Pulmonary artery endothelial cell (primary cell): ENCODE results near the gene GSTT4. TPM values are rescaled to one million over a fixed set of nuclear protein-coding genes. Genes with fewer than 3 reads are reported as not detected.
"Not testable (repeated sequence)": the region's sequence is repeated elsewhere in the genome, so short reads cannot be mapped to it uniquely, and the experiment has no call there.

Experiments used
- DNase-seq: peaks from one replicate; pipeline ENCODE4 v3.0.0-alpha.2; 2011; ENCODE audit warnings: low read depth, low spot score
- total RNA-seq: library from RNA; depleted of rRNA; stranded (reverse); fragments of >200 nt; gene quantifications from 2 replicates; pipeline ENCODE4 v1.2.3, GENCODE V29; 2014

Gene GSTT4
- total RNA-seq, 1 donor from 2014 or later: not detected

GRCh38 chr22:23954193-23954990 is 50.9 kb downstream of the GSTT4 start:
- DNase-seq: not testable (repeated sequence)

GRCh38 chr22:23953485-23953884 is 51.8 kb downstream of the GSTT4 start:
- not testable (repeated sequence) for DNase-seq

- not testable (repeated sequence) for DNase-seq
These were observed 52.4 kb downstream of the GSTT4 start for GRCh38 chr22:23952794-23953405.

- DNase-seq: not testable (repeated sequence)
These were observed 53.9 kb downstream of the GSTT4 start for GRCh38 chr22:23951383-23951782.

GRCh38 chr22:23949764-23950163 is 55.5 kb downstream of the GSTT4 start:
- DNase-seq: not testable (repeated sequence)

Other genes with a start within 250 kb of the GSTT4 start
- gene C22orf15, start 242.5 kb downstream of the GSTT4 start, total RNA-seq: 0.42 and 1.4 TPM in 2 replicates
- gene CHCHD10, start 237.5 kb downstream of the GSTT4 start, total RNA-seq: 11.3 and 12.2 TPM in 2 replicates
- gene MMP11, start 232.6 kb downstream of the GSTT4 start, total RNA-seq: 4.5 and 9.9 TPM in 2 replicates
- gene SMARCB1, start 218.5 kb downstream of the GSTT4 start, total RNA-seq: 35.2 and 38.0 TPM in 2 replicates
- 0.26 and 1.5 TPM in 2 replicates for gene DERL3, start 166.4 kb downstream of the GSTT4 start, total RNA-seq
- gene SLC2A11, start 147.6 kb downstream of the GSTT4 start, total RNA-seq: 5.6 and 8.0 TPM in 2 replicates
- 204 and 418 TPM in 2 replicates for gene MIF, start 111.1 kb downstream of the GSTT4 start, total RNA-seq
- gene GSTT2B, start 44.3 kb downstream of the GSTT4 start, total RNA-seq: 4.2 and 4.8 TPM in 2 replicates
- 0.99 and 1.7 TPM in 2 replicates for gene DDTL, start 38.6 kb downstream of the GSTT4 start, total RNA-seq
- gene DDT, start 31.0 kb downstream of the GSTT4 start, total RNA-seq: 93.9 and 184 TPM in 2 replicates
- gene GSTT2, start 25.3 kb downstream of the GSTT4 start, total RNA-seq: 0.35 and 1.5 TPM in 2 replicates
- gene CABIN1, start 5.9 kb upstream of the GSTT4 start, total RNA-seq: 29.1 and 52.8 TPM in 2 replicates
- 0.07 and 0.18 TPM in 2 replicates for gene SUSD2, start 176.0 kb upstream of the GSTT4 start, total RNA-seq
- 1.8 and 7.0 TPM in 2 replicates for gene GGT5, start 239.6 kb upstream of the GSTT4 start, total RNA-seq